GM12878 (cell line): ENCODE data around the gene TMEM26. TPM values are rescaled to one million over a fixed set of nuclear protein-coding genes. Genes with fewer than 3 reads are reported as not detected.

Source experiments
- ATAC-seq: fragments of 200-7000 bp; cut with Tn5 transposase; 3 replicates; pipeline ENCODE4 v1.9.1; 2020; ENCODE audit warnings: mild to moderate bottlenecking, moderate library complexity
- BruUV-seq: library from RNA; stranded (reverse); fragments of 400-500 nt; replicated peaks from 2 replicates; lab custom pipeline; 2021; lab: Mats Ljungman, UMichigan
- CTCF ChIA-PET: fragments of 300-600 bp; sonication (Branson Sonifier 250); formaldehyde crosslinking; extraction: SDS; loops from one replicate; lab custom pipeline; 2021; ENCODE audit warnings: inconsistent platforms; lab: Yijun Ruan, JAX
- POLR2A ChIA-PET: fragments of 350-600 bp; formaldehyde crosslinking; extraction: SDS; loops from one replicate; lab custom pipeline; 2021; ENCODE audit warnings: inconsistent platforms; lab: Charles Lee
- RAD21 ChIA-PET: fragments of 300-600 bp; sonication (Branson Sonifier 250); formaldehyde crosslinking; loops from one replicate; lab custom pipeline; 2023; ENCODE audit warnings: antibody characterized with exemption; ENCODE audit not compliant: unreplicated experiment; lab: Charles Lee
- SMC1A ChIA-PET: fragments of 300-600 bp; sonication (Branson Sonifier 250); formaldehyde crosslinking; loops from one replicate; lab custom pipeline; 2023; ENCODE audit not compliant: unreplicated experiment, uncharacterized antibody; lab: Charles Lee
- DNase-seq: peaks from one replicate; pipeline ENCODE4 v3.0.0-alpha.2; 2011; ENCODE audit warnings: low read depth, low spot score
- FAIRE-seq: peaks from 3 replicates; lab custom pipeline; 2011; peaks lifted over from hg19 to GRCh38; lab: Jason Lieb, UNC
- H2AFZ ChIP-seq: 2 replicates; pipeline ENCODE4 v1.6.0; 2011; ENCODE audit warnings: low read depth, low read length, control low read depth; ENCODE audit not compliant: control insufficient read depth
- H3K27ac ChIP-seq: 2 replicates; pipeline ENCODE4 v1.5.1; 2011; ENCODE audit warnings: control low read depth; ENCODE audit not compliant: control insufficient read depth, insufficient read depth
- H3K27me3 ChIP-seq, 2 experiments: replicated peaks in 1 of 2; 2 replicates each; pipeline versions ENCODE4 v1.6.0 to v1.6.1; 2011; ENCODE audit warnings: low read length in 1 of 2; ENCODE audit not compliant: control insufficient read depth in 2 of 2, insufficient read depth in 2 of 2
- H3K36me3 ChIP-seq, 2 experiments: 2 replicates each; pipeline ENCODE4 v1.5.1; 2011; ENCODE audit warnings: low read length in 1 of 2; ENCODE audit not compliant: control insufficient read depth in 2 of 2, insufficient read depth in 2 of 2
- H3K4me1 ChIP-seq: 2 replicates; pipeline ENCODE4 v1.6.1; 2011; ENCODE audit warnings: mild to moderate bottlenecking, low read length, moderate library complexity, mixed read lengths; ENCODE audit not compliant: control insufficient read depth, insufficient read depth
- H3K4me2 ChIP-seq: 2 replicates; pipeline ENCODE4 v1.6.0; 2011; ENCODE audit warnings: control low read depth; ENCODE audit not compliant: control insufficient read depth, insufficient read depth
- H3K4me3 ChIP-seq: fragments of 200-600 bp; sonication (generic); 2 replicates; pipeline ENCODE4 v1.5.1; 2016
- H3K79me2 ChIP-seq: 2 replicates; pipeline ENCODE4 v1.6.0; 2011; ENCODE audit warnings: low read length; ENCODE audit not compliant: control insufficient read depth, insufficient read depth
- H3K9ac ChIP-seq: 2 replicates; pipeline ENCODE4 v1.8.0; 2011; ENCODE audit warnings: low read length, control low read depth, mixed read lengths; ENCODE audit not compliant: control insufficient read depth, insufficient read depth
- H3K9me3 ChIP-seq: replicated peaks from 3 replicates; pipeline ENCODE4 v1.5.1; 2011; ENCODE audit warnings: mild to moderate bottlenecking, low read length; ENCODE audit not compliant: control insufficient read depth, insufficient read depth
- H4K20me1 ChIP-seq: 2 replicates; pipeline ENCODE4 v1.6.0; 2011; ENCODE audit not compliant: control insufficient read depth, insufficient read depth
- BACH1 ChIP-seq: fragments of 450-650 bp; IDR thresholded peaks from 2 replicates; pipeline ENCODE4 v1.6.1; 2017; ENCODE audit warnings: mild to moderate bottlenecking, borderline replicate concordance
- EP300 ChIP-seq, 2 experiments: fragments of 150-350 bp in 1 of 2; IDR thresholded peaks; 2 replicates each; pipeline ENCODE4 v1.6.1; 2011 to 2012; ENCODE audit warnings: low read depth in 2 of 2, low read length in 2 of 2, borderline replicate concordance in 1 of 2, improper control_type of control experiment in 1 of 2, inconsistent platforms in 1 of 2; ENCODE audit not compliant: control insufficient read depth in 1 of 2
- FOXM1 ChIP-seq: IDR thresholded peaks from 2 replicates; pipeline ENCODE4 v1.6.1; 2012; ENCODE audit warnings: low read depth, mild to moderate bottlenecking, inconsistent platforms, low read length, moderate library complexity
- HDAC6 ChIP-seq: fragments of 200-600 bp; sonication (generic); IDR thresholded peaks from one replicate; pipeline ENCODE4 v1.8.0; 2017; ENCODE audit warnings: antibody characterized with exemption; ENCODE audit not compliant: unreplicated experiment
- PAX5 ChIP-seq: IDR thresholded peaks from 2 replicates; pipeline ENCODE4 v1.6.1; 2011; ENCODE audit warnings: low read depth, low read length, borderline replicate concordance
- SMAD5 ChIP-seq: IDR thresholded peaks from 2 replicates; pipeline ENCODE4 v1.6.1; 2016; ENCODE audit warnings: antibody characterized with exemption, low read depth
- ZNF24 ChIP-seq: fragments of 450-650 bp; IDR thresholded peaks from 2 replicates; pipeline ENCODE4 v1.6.1; 2017; ENCODE audit warnings: antibody characterized with exemption, mild to moderate bottlenecking
- ZNF622 ChIP-seq: fragments of 450-650 bp; IDR thresholded peaks from 2 replicates; pipeline ENCODE4 v1.6.1; 2017; ENCODE audit warnings: mild to moderate bottlenecking, inconsistent platforms
- ZZZ3 ChIP-seq: IDR thresholded peaks from 2 replicates; pipeline ENCODE4 v1.6.1; 2011; ENCODE audit warnings: low read depth; ENCODE audit not compliant: control insufficient read depth, insufficient read length
- WGBS: methylation state at CpG from one replicate; pipeline ENCODE4 v1.1.6; 2016; ENCODE audit warnings: low lambda C conversion rate; ENCODE audit not compliant: insufficient replicate concordance, insufficient coverage; ENCODE audit errors: missing lambda C conversion rate; 5-methylcytosine and 5-hydroxymethylcytosine counted together
- in situ Hi-C: fragments of 300-500 bp; cut with MboI; formaldehyde crosslinking; loops from 9 replicates; pipeline ENCODE4 v1.14.3; 2018; ENCODE audit warnings: mixed read lengths
- intact Hi-C: fragments of 100-400 bp; cut with micrococcal nuclease; formaldehyde crosslinking; loops from one replicate; pipeline ENCODE4 v1.14.2; 2022; ENCODE audit not compliant: unreplicated experiment
- polyA plus RNA-seq, 11 experiments: library from polyadenylated mRNA; depleted of rRNA in 4 of 11; unstranded in 6 of 11; stranded (reverse) in 5 of 11; fragments of >200 nt; fragmentation: Nextera tagmentation in 4 of 11; fragmentation: Illumina TruSeq in 1 of 11; extraction: Ambion mirVana in 4 of 11; extraction: Trizol in 1 of 11; gene quantifications; 1 replicate in 1 of 11; 2 replicates in 10 of 11; pipeline versions ENCODE4 v1.2.1 to v1.2.3, GENCODE V29; 2011 to 2016; ENCODE audit warnings: inconsistent platforms in 2 of 11, missing spikeins in 2 of 11, low read depth in 1 of 11
- total RNA-seq, 4 experiments: library from RNA; depleted of rRNA in 3 of 4; stranded (reverse); fragments of >200 nt in 3 of 4; fragmentation: Illumina TruSeq in 1 of 4; extraction: Trizol in 1 of 4; gene quantifications; 2 replicates each; pipeline versions ENCODE4 v1.2.1 to v1.2.3, GENCODE V29; 2013 to 2021
- TF ChIP-seq, protein P1 (sequence below): IDR thresholded peaks from 2 replicates; pipeline ENCODE4 v1.6.1; 2012; ENCODE audit warnings: low read depth, low read length, improper control_type of control experiment
- TF ChIP-seq, protein P2 (sequence below): fragments of 450-650 bp; formaldehyde crosslinking; IDR thresholded peaks from 2 replicates; pipeline ENCODE4 v1.4.0; 2022; ENCODE audit warnings: mild to moderate bottlenecking, moderate library complexity
- TF ChIP-seq, protein P3 (sequence below): IDR thresholded peaks from 2 replicates; pipeline ENCODE4 v1.6.1; 2011; ENCODE audit warnings: mild to moderate bottlenecking, low read depth, low read length, moderate library complexity; ENCODE audit not compliant: insufficient replicate concordance

TMEM26 gene
- total and polyA plus RNA-seq, 10 of the 15 experiments (the other 5 are each of a cell fraction or from before 2014, with no cell fraction given), result not detected

DNA sequence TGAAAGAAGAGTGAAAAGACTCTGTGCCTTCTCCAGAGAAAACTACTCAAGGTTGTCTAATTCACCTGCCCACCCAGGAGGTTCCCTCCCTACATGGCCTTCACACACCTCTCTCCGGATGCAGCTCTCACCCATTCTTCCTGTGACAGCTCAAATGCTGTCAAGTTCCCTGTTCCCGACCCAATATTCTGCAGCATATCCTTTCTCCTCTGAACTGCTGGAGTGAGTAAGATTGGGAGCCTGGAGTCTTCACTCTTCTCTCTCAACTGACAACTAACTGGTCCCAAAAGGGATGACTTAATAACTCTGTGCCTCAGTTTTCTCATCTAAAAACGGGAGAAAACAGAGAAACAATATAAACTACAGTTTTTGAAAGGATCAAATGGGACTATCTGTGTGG is 5.1 kb downstream of the TMEM26 start:
- no peaks in the 10 kb centered on the region for H3K4me1 ChIP-seq
- H3K9ac ChIP-seq, result no peak overlapping the region
- no peak for TF ChIP-seq ZZZ3
- no peak for TF ChIP-seq HDAC6
- TF ChIP-seq, protein P1, sequence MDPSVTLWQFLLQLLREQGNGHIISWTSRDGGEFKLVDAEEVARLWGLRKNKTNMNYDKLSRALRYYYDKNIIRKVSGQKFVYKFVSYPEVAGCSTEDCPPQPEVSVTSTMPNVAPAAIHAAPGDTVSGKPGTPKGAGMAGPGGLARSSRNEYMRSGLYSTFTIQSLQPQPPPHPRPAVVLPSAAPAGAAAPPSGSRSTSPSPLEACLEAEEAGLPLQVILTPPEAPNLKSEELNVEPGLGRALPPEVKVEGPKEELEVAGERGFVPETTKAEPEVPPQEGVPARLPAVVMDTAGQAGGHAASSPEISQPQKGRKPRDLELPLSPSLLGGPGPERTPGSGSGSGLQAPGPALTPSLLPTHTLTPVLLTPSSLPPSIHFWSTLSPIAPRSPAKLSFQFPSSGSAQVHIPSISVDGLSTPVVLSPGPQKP, result no peak
- TF ChIP-seq PAX5, result no peak
- no peak for TF ChIP-seq EP300 (IDR thresholded peaks at IDR 0.05; ENCODE audit: borderline replicate concordance in 1 of 2, control insufficient read depth in 1 of 2, low read depth in 2 of 2, low read length in 2 of 2)
- DNase-seq (no peak), FAIRE-seq (no peak), ATAC-seq (no peak)
- peaks cover 0 to 4% of the 10 kb centered on the region in 2 experiments; a peak in 1 of 4 replicates for H3K27me3 ChIP-seq
- no peaks in the 10 kb centered on the region for H4K20me1 ChIP-seq
- H3K36me3 ChIP-seq, result no peaks in the 10 kb centered on the region
- H2AFZ ChIP-seq, result no peak overlapping the region
- WGBS, result 36% methylated on average over 3 of the region's 3 CpGs
- ChIA-PET CTCF (no interaction called here), SMC1A (no interaction called here), POLR2A (no interaction called here), RAD21 (no interaction called here)
- in situ Hi-C loops, result no loop called here
- H3K4me3 ChIP-seq, result no peak overlapping the region
- intact Hi-C loops, result no loop called here
- H3K27ac ChIP-seq, result no peak overlapping the region
- BruUV-seq, result no TSS peak
- no peak overlapping the region for H3K4me2 ChIP-seq
- no peaks in the 10 kb centered on the region for H3K79me2 ChIP-seq
- no peaks in the 10 kb centered on the region for H3K9me3 ChIP-seq

DNA sequence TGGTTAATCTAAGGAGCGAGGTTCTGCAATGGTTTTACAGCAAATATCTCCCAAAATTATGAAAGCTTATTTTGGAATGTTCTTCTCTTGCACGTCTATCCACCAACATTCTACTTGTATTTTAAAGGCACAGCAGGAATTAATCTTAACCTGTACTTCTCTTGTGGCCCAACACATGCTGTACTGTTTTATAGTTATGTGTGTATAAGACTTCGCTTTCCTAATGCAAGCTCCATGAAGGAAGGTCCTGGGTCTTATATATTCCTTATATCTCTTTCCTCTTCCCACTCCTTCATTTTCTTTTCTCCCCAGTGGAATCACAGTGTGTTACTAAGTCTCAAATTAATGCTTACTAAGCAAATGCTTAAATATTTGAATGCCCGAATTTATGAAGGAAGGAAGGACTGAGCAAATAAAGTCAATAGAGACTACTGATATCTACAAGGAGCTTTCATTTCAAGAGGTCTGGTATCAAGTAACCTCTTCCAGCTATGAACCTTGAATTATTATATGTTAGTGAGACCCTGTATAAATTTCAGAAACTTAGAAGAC is 14.0 kb downstream of the TMEM26 start:
- in situ Hi-C loops, result no loop called here
- H3K4me1 ChIP-seq, result no peaks in the 10 kb centered on the region
- intact Hi-C loops, result no loop called here
- H3K4me3 ChIP-seq, result no peak overlapping the region
- no peak overlapping the region for H3K4me2 ChIP-seq
- POLR2A ChIA-PET, result no interaction called here
- 9% methylated on average over 4 of the region's 4 CpGs for WGBS
- H3K9me3 ChIP-seq, result no peaks in the 10 kb centered on the region
- FAIRE-seq (no peak), DNase-seq (no peak), ATAC-seq (no peak)
- no peak overlapping the region for H2AFZ ChIP-seq
- no peaks in the 10 kb centered on the region for H3K27me3 ChIP-seq
- no peaks in the 10 kb centered on the region for H4K20me1 ChIP-seq
- SMC1A ChIA-PET, result no interaction called here
- RAD21 ChIA-PET, result no interaction called here
- H3K79me2 ChIP-seq, result no peaks in the 10 kb centered on the region
- H3K27ac ChIP-seq, result no peak overlapping the region
- BruUV-seq, result no TSS peak
- no peak overlapping the region for H3K9ac ChIP-seq
- CTCF ChIA-PET, result no interaction called here
- H3K36me3 ChIP-seq, result no peaks in the 10 kb centered on the region
- TF ChIP-seq, protein P2, sequence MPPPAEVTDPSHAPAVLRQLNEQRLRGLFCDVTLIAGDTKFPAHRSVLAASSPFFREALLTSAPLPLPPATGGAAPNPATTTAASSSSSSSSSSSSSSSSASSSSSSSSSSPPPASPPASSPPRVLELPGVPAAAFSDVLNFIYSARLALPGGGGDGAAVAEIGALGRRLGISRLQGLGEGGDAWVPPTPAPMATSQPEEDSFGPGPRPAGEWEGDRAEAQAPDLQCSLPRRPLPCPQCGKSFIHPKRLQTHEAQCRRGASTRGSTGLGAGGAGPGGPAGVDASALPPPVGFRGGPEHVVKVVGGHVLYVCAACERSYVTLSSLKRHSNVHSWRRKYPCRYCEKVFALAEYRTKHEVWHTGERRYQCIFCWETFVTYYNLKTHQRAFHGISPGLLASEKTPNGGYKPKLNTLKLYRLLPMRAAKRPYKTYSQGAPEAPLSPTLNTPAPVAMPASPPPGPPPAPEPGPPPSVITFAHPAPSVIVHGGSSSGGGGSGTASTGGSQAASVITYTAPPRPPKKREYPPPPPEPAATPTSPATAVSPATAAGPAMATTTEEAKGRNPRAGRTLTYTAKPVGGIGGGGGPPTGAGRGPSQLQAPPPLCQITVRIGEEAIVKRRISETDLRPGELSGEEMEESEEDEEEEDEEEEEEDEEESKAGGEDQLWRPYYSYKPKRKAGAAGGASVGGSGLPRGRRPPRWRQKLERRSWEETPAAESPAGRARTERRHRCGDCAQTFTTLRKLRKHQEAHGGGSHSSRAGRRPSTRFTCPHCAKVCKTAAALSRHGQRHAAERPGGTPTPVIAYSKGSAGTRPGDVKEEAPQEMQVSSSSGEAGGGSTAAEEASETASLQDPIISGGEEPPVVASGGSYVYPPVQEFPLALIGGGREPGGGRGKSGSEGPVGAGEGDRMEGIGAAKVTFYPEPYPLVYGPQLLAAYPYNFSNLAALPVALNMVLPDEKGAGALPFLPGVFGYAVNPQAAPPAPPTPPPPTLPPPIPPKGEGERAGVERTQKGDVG (CRISPR knock-in tag), result no peak
- TF ChIP-seq ZNF24 (no peak), BACH1 (no peak), SMAD5 (no peak), FOXM1 (no peak), ZNF622 (no peak)
- TF ChIP-seq, protein P3, sequence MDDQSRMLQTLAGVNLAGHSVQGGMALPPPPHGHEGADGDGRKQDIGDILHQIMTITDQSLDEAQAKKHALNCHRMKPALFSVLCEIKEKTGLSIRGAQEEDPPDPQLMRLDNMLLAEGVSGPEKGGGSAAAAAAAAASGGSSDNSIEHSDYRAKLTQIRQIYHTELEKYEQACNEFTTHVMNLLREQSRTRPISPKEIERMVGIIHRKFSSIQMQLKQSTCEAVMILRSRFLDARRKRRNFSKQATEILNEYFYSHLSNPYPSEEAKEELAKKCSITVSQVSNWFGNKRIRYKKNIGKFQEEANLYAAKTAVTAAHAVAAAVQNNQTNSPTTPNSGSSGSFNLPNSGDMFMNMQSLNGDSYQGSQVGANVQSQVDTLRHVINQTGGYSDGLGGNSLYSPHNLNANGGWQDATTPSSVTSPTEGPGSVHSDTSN, result no peak
